WTC11 (cell line): ENCODE measurements around the gene STAC2. TPM values are rescaled to one million over a fixed set of nuclear protein-coding genes. Genes with fewer than 3 reads are reported as not detected.

Experiments used
- ATAC-seq: fragments of 200-7000 bp; cut with Tn5 transposase; 2 replicates; pipeline ENCODE4 v1.10.0; 2021; ENCODE audit warnings: mild to moderate bottlenecking, moderate library complexity
- CTCF ChIA-PET: fragments of 300-600 bp; sonication (Branson Sonifier 250); formaldehyde crosslinking; loops from one replicate; lab custom pipeline; 2021; ENCODE audit warnings: antibody characterized with exemption; lab: Charles Lee
- POLR2A ChIA-PET: fragments of 350-600 bp; sonication (Branson Sonifier 250); formaldehyde crosslinking; loops from one replicate; lab custom pipeline; 2021; ENCODE audit warnings: antibody characterized with exemption; lab: Charles Lee
- DNase-seq: peaks from one replicate; pipeline ENCODE4 v3.0.0; 2021; ENCODE audit warnings: low spot score
- H3K27ac Mint-ChIP-seq: 2 replicates; pipeline ENCODE4 v1.8.0; 2021; ENCODE audit warnings: mixed read lengths
- H3K27me3 Mint-ChIP-seq: 2 replicates; pipeline ENCODE4 v1.8.0; 2021; ENCODE audit warnings: low read depth, mild to moderate bottlenecking, moderate library complexity, mixed read lengths
- H3K36me3 Mint-ChIP-seq: 2 replicates; pipeline ENCODE4 v1.8.0; 2021; ENCODE audit warnings: mixed read lengths
- H3K4me1 Mint-ChIP-seq: 2 replicates; pipeline ENCODE4 v1.8.0; 2022; ENCODE audit warnings: mixed read lengths
- H3K4me3 Mint-ChIP-seq: 2 replicates; pipeline ENCODE4 v1.8.0; 2021; ENCODE audit warnings: mild to moderate bottlenecking, moderate library complexity, mixed read lengths
- H3K9me3 Mint-ChIP-seq: 2 replicates; pipeline ENCODE4 v1.8.0; 2021; ENCODE audit warnings: mixed read lengths
- CBFB ChIP-seq: sonication (generic); formaldehyde crosslinking; IDR thresholded peaks from 2 replicates; pipeline ENCODE4 v1.8.1; 2022; ENCODE audit warnings: mild to moderate bottlenecking, low read depth, missing genetic modification reagents
- CDX4 ChIP-seq: fragments of 250-450 bp; sonication (Bioruptor Pico); IDR thresholded peaks from 2 replicates; pipeline ENCODE4 v1.9.0; 2021; ENCODE audit warnings: moderate library complexity, mild to moderate bottlenecking, inconsistent platforms, borderline replicate concordance
- CREB1 ChIP-seq: sonication (generic); formaldehyde crosslinking; IDR thresholded peaks from 2 replicates; pipeline ENCODE4 v1.8.0; 2023; ENCODE audit warnings: mild to moderate bottlenecking, missing genetic modification reagents
- CREM ChIP-seq: sonication (generic); formaldehyde crosslinking; IDR thresholded peaks from 2 replicates; pipeline ENCODE4 v1.8.1; 2022; ENCODE audit warnings: mild to moderate bottlenecking, missing genetic modification reagents, moderate library complexity
- ELF4 ChIP-seq: sonication (generic); formaldehyde crosslinking; IDR thresholded peaks from 2 replicates; pipeline ENCODE4 v1.8.1; 2022; ENCODE audit warnings: low read depth, mild to moderate bottlenecking, moderate library complexity, missing genetic modification reagents
- ERG ChIP-seq: fragments of 250-450 bp; sonication (Bioruptor Pico); IDR thresholded peaks from 2 replicates; pipeline ENCODE4 v1.8.0; 2021; ENCODE audit warnings: mild to moderate bottlenecking
- ESRRA ChIP-seq: sonication (generic); formaldehyde crosslinking; IDR thresholded peaks from 2 replicates; pipeline ENCODE4 v1.8.1; 2022; ENCODE audit warnings: mild to moderate bottlenecking, missing genetic modification reagents, borderline replicate concordance
- FOXJ3 ChIP-seq: sonication (generic); formaldehyde crosslinking; IDR thresholded peaks from 2 replicates; pipeline ENCODE4 v1.9.0; 2021; ENCODE audit warnings: missing genetic modification reagents, mild to moderate bottlenecking, borderline replicate concordance
- FOXK1 ChIP-seq: sonication (generic); formaldehyde crosslinking; IDR thresholded peaks from 2 replicates; pipeline ENCODE4 v1.8.0; 2022; ENCODE audit warnings: mild to moderate bottlenecking, moderate library complexity, missing genetic modification reagents
- IRF2 ChIP-seq: sonication (generic); formaldehyde crosslinking; IDR thresholded peaks from 2 replicates; pipeline ENCODE4 v1.8.0; 2022; ENCODE audit warnings: low read depth, missing genetic modification reagents, borderline replicate concordance
- NR1H2 ChIP-seq: sonication (generic); formaldehyde crosslinking; IDR thresholded peaks from 2 replicates; pipeline ENCODE4 v1.9.0; 2021; ENCODE audit warnings: mild to moderate bottlenecking, moderate library complexity, missing genetic modification reagents
- NR2C2 ChIP-seq: sonication (generic); formaldehyde crosslinking; IDR thresholded peaks from 2 replicates; pipeline ENCODE4 v1.8.0; 2022; ENCODE audit warnings: mild to moderate bottlenecking, missing genetic modification reagents
- NR3C1 ChIP-seq: sonication (generic); formaldehyde crosslinking; conservative IDR thresholded peaks from 2 replicates; pipeline ENCODE4 v1.8.1; 2023; ENCODE audit warnings: low read depth, mild to moderate bottlenecking, missing genetic modification reagents
- OVOL2 ChIP-seq: fragments of 250-450 bp; sonication (Bioruptor Pico); IDR thresholded peaks from 2 replicates; pipeline ENCODE4 v1.9.0; 2021; ENCODE audit warnings: mild to moderate bottlenecking, borderline replicate concordance
- PRDM15 ChIP-seq: sonication (generic); formaldehyde crosslinking; IDR thresholded peaks from 2 replicates; pipeline ENCODE4 v1.8.0; 2022; ENCODE audit warnings: missing genetic modification reagents
- TEAD1 ChIP-seq: sonication (generic); formaldehyde crosslinking; IDR thresholded peaks from 2 replicates; pipeline ENCODE4 v1.8.0; 2022; ENCODE audit warnings: mild to moderate bottlenecking, missing genetic modification reagents
- TEAD4 ChIP-seq: sonication (generic); formaldehyde crosslinking; IDR thresholded peaks from 2 replicates; pipeline ENCODE4 v1.8.0; 2022; ENCODE audit warnings: mild to moderate bottlenecking, missing genetic modification reagents
- USF2 ChIP-seq: sonication (generic); formaldehyde crosslinking; IDR thresholded peaks from 2 replicates; pipeline ENCODE4 v1.8.1; 2023; ENCODE audit warnings: mild to moderate bottlenecking, missing genetic modification reagents, moderate library complexity
- ZNF219 ChIP-seq: sonication (generic); formaldehyde crosslinking; IDR thresholded peaks from 2 replicates; pipeline ENCODE4 v1.8.0; 2023; ENCODE audit warnings: missing genetic modification reagents, mild to moderate bottlenecking, borderline replicate concordance
- ZNF396 ChIP-seq: fragments of 250-450 bp; sonication (Bioruptor Pico); IDR thresholded peaks from 2 replicates; pipeline ENCODE4 v1.8.0; 2021; ENCODE audit warnings: mild to moderate bottlenecking, moderate library complexity, borderline replicate concordance
- ZNF423 ChIP-seq: fragments of 250-450 bp; sonication (Bioruptor Pico); IDR thresholded peaks from 2 replicates; pipeline ENCODE4 v2.1.2; 2022; ENCODE audit warnings: mild to moderate bottlenecking, moderate library complexity
- total RNA-seq: library from RNA; stranded (reverse); gene quantifications from 3 replicates; pipeline ENCODE4 v1.2.3, GENCODE V29; 2021
- TF ChIP-seq, protein P1 (sequence below): sonication (generic); formaldehyde crosslinking; IDR thresholded peaks from 2 replicates; pipeline ENCODE4 v1.8.0; 2022; ENCODE audit warnings: mild to moderate bottlenecking, missing genetic modification reagents

STAC2 gene
- total RNA-seq, 1 experiment from 2014 or later = 4.2 TPM

DNA sequence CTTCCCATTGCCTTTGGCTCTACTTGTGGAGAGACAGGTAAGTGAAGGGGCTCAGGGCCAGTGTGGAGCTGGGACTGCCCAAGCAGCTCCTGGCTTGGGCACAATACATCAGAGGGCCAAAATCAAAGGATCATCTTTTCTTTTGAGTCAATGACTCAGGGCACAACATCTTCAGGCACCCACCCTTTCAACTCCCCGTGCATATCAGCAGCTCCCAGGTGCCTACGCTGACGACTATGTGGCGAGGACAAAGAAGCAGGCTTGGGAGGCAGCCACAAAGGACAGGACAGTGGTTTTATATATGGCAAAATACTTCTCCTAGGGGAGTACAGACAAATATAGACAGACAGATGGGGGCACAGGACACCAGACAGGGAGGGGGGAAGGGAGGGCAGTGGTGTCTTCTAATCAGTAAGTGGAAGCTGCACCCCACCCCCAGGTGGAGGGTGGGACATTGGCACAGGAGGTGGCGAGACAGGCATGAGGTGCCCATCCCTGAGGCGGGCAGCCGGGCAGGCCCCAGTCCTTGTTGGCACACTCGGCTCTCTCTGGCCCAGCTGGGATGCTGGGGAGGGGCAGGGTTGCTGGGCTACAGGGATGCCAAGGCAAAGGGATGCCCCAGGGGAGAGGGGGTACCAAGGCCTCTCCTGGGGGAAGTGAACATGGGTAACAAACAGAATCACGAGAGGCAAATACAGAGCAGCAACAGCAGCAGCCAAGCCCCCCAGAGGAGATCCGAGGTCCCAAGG is 52.0 kb downstream of the STAC2 start (continued):
- TF ChIP-seq ELF4 (no peak), ZNF219 (no peak), TEAD4 (CRISPR knock-in tag) (no peak), NR1H2 (CRISPR knock-in tag) (no peak), TEAD1 (CRISPR knock-in tag) (no peak)

DNA sequence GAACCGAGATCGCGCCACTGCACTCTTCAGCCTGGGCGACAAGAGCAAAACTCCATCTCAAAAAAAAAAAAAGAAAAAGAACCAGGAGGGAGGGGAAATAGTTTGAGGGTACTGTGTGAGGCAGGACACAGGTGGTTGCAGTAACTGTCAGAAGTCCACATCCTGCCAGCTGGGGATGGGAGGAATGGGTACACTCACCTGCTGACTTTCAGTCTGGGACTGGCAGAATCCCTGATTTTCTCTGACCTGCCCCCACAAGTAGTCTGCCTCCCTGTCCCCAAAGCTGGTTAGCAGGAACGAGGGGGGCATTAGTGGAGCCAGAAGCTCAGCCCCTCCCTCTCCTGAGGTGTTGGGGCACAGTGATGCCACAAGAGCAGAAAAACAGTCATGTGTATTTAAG is 52.7 kb downstream of the STAC2 start:
- no peak for DNase-seq
- ChIA-PET POLR2A (no interaction called here), CTCF (interaction anchor here (0.6 to 4.2 kb wide), 10 partner anchors 9 to 206 kb away, joined by 3 to 284 read pairs (median 40); partner anchors contain the start of genes ARL5C, CACNB1, FBXO47 and PLXDC1)
- no peak for ATAC-seq
- Mint-ChIP-seq H3K36me3 (peaks cover 6% of the 10 kb centered on the region), H3K9me3 (peaks cover 9% of the 10 kb centered on the region), H3K27me3 (peaks cover 22% of the 10 kb centered on the region), H3K4me3 (no peak overlapping the region), H3K4me1 (peaks cover 41% of the 10 kb centered on the region), H3K27ac (no peak overlapping the region)
- TF ChIP-seq CREM (CRISPR knock-in tag) (no peak), TEAD1 (CRISPR knock-in tag) (no peak), USF2 (CRISPR knock-in tag) (no peak), ESRRA (CRISPR knock-in tag) (no peak), NR2C2 (CRISPR knock-in tag) (no peak), FOXJ3 (no peak), NR3C1 (CRISPR knock-in tag) (no peak), ZNF396 (CRISPR knock-in tag) (no peak), PRDM15 (CRISPR knock-in tag) (no peak), ZNF423 (no peak)

DNA sequence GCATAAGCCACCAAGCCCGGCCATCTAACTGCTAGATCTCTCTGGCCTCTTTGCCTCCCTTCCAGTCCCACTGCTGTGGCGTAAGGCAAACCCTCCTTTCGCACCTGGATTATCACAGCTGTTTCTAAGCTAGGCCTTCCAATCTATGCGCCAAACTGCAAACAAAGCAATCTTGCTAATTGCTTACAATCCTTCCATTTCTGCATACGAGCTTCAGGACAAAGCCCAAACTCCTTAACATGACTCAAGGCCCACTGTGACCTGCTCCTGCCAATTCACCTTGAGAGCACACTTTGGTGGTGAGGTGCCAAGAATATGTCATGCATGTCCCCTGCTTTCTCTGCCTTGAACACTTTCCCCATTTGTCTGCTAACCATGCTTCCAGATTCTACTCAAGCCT is 53.8 kb downstream of the STAC2 start:
- DNase-seq (no peak), ATAC-seq (no peak)
- ChIA-PET CTCF (interaction anchor here (0.5 to 1.7 kb wide), 3 partner anchors 23 to 189 kb away, joined by 3 to 5 read pairs (median 4); no protein-coding TSS in a partner anchor), POLR2A (no interaction called here)
- H3K4me1 Mint-ChIP-seq = peaks cover 39% of the 10 kb centered on the region
- peaks cover 6% of the 10 kb centered on the region for H3K36me3 Mint-ChIP-seq
- TF ChIP-seq IRF2 (CRISPR knock-in tag) = no peak
- TF ChIP-seq CREB1 (CRISPR knock-in tag) = no peak
- TF ChIP-seq, protein P1, sequence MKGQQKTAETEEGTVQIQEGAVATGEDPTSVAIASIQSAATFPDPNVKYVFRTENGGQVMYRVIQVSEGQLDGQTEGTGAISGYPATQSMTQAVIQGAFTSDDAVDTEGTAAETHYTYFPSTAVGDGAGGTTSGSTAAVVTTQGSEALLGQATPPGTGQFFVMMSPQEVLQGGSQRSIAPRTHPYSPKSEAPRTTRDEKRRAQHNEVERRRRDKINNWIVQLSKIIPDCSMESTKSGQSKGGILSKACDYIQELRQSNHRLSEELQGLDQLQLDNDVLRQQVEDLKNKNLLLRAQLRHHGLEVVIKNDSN = no peak
- no peak for TF ChIP-seq ERG (CRISPR knock-in tag)
- no peak for TF ChIP-seq FOXK1 (CRISPR knock-in tag)
- no peak for TF ChIP-seq CDX4 (CRISPR knock-in tag)
- TF ChIP-seq OVOL2 (CRISPR knock-in tag) = no peak
- no peak for TF ChIP-seq CBFB (CRISPR knock-in tag)
- TF ChIP-seq NR2C2 (CRISPR knock-in tag) = no peak
- no peak overlapping the region for H3K4me3 Mint-ChIP-seq
- H3K27me3 Mint-ChIP-seq = peaks cover 30% of the 10 kb centered on the region
- no peak overlapping the region for H3K27ac Mint-ChIP-seq
- H3K9me3 Mint-ChIP-seq = peaks cover 9% of the 10 kb centered on the region
